CD4-positive, alpha-beta T cell treated with Interleukin-6 at 100 ng/mL for 8 hours (primary cell): ENCODE results near the gene MACROH2A2.
"Not testable (repeated sequence)": the region's sequence is repeated elsewhere in the genome, so short reads cannot be mapped to it uniquely, and the experiment has no call there.

Experiments
- DNase-seq: peaks from one replicate; pipeline ENCODE4 v3.0.0-alpha.2; 2020; ENCODE audit warnings: mixed read lengths, low spot score

Gene MACROH2A2

GRCh38 chr10:70067586-70067985 lies 14.9 kb downstream of the MACROH2A2 start:
- DNase-seq: no peak

DNA sequence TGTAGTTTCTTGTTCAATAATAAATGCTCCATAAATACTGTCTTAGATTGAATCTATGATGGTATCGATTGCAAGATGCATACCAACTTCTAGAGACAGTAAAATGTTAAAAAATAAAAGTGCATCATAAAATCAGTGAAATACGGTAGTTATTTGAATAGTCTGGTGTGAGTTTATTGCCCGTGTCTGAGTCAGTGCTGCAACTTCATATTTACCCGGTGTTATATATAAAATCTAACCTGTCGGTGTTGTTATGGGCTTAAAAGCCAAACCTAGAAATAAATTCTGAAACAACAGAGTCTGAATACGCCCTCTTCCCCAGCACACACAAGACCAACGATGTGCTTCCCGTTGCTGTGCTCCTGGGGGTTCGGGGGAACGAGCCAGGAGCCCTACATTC lies 16.3 kb downstream of the MACROH2A2 start:
- DNase-seq: no peak

GRCh38 chr10:70069346-70069745 lies 16.7 kb downstream of the MACROH2A2 start:
- DNase-seq: no peak

- DNase-seq: no peak
Measured at GRCh38 chr10:70070834-70071233, 18.2 kb downstream of the MACROH2A2 start.

DNA sequence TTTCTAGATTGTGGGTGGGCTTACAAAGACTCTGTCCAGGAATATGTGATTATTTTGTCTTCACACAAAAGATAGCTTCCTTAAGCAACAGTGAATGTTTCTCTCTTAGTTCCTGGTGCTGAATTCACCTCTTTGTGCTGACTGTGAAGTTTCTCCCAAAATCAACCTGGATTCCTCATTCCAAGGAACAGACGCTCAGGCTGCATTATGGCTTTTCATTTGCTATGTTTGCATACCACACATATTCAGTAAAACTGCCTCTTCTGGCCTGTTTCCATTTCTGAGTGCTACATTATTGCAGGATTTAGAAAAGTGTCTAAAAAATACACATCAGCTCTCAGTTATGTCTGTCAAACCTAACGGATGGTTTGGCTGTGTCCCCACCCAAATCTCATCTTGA lies 21.5 kb downstream of the MACROH2A2 start:
- no peak for DNase-seq

DNA sequence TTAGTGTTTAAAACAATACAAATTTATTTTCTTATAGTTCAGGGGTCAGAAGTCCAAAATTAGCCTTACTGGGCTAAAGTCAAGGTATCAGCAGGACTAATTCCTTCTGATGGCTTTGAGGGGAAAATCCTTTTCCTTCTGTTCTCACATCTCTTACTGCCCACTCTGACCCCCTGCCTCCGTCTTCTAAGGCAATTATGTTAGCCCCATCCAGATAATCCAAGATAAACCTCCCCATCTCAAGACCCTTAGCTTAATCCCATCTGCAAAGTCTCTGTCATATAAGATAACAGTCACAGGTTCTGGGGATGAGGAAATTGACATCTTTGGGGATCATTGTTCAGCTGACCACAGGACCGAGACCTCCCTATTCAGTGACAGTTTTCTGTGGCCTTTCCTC lies 22.3 kb downstream of the MACROH2A2 start:
- no peak for DNase-seq

DNA sequence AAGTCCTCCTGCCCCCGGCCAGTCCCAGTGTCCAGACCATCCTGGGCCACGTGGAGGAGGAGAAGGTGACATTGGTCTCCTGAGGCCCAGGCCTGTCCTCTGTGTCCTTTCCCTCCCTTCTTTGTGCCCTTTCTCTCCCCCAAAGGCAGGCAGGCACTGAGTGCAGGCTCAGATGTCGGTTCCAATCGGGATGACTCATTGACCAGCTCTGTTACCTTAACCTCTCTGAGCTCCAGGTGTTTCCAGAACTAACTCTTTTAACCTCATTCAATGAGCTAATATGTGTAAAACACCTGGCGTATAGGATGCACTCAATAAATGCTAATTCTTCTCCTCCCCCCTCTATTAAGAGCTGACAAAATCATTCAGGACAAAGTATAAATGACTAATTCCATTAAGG lies 25.7 kb downstream of the MACROH2A2 start:
- no peak for DNase-seq

DNA sequence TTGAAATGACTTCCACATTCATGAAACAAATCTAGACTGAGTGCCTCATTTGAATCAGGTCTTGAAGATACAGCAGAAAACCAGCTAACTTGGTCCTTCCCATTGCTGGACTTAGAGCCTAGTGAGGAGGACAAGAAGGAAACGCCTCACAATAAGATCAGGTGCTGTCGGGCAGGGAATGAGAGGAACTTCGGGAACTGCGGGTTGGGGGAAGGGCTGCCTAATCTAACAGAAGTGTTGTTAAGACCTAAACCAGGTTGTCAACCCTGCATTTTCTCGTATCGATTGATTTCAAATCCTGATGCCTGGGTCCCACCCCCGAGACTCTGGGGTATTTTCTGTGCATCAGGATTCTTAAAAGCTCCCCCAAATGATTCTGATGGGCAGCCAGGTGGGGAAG lies 26.3 kb downstream of the MACROH2A2 start:
- DNase-seq: no peak

DNA sequence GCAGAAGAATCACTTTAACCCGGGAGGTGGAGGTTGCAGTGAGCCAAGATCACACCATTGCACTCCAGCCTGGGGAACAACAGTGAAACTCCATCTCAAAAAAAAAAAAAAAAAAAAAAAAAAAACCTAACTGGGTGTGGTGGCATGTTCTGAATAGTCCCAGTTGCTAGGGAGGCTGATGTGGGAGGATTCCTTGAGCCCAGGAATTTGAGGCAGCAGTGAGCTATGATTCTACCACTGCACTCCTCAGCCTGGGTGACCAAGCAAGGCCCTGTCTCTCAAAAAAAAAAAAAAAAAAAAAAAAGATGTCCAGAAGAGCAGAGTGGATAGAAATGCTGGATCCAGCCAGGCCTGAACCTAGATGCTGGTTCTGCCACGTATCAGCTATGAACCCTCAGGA lies 28.1 kb downstream of the MACROH2A2 start:
- DNase-seq: not testable (repeated sequence)

DNA sequence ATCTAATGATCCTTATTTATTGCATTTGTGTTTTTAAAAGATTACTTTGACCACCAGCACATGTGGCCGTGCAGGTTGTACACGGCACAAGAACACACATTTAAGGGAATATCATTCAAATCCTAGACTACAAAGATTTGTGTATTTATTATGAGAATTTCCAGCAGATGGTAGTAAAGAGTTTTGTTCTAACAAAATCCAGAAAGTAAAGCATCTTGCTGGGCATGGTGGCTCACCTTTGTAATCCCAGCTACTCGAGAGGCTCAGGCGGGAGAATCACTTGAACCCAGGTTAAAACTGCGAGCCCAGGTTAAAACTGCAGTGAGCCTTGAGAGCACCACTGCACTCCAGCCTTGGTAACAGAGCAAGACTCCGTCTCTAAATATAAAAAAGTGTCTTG lies 31.5 kb downstream of the MACROH2A2 start:
- no peak for DNase-seq

DNA sequence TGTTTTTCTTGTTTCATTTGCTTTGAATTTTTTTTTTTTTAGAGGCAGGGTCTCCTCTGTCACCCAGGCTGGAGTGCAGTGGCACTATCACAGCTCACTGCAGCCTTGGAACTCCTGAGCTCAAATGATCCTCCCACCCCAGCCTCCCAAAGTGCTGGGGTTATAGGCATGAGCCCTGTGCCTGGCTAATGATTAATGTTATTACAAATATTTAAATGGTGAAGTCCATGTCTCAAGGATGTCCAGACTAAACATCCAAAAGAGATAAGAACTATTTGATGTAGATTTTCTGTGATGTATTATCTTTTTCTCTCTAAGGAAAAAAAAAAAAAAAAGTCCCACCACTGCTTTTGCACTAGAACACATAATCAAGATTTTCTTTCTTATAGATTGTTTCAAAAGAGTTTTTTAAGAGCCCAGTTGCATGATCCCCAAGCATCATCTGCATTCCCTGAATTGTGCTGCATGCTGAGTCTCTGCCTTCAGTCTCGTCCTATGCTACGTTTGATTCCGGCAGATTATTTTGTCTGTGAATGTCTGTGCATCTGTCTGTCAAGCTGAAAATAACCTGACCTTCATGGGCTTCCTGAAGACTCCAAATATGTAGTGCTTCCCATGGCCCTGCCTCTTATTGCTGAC lies 33.4 kb downstream of the MACROH2A2 start:
- no peak for DNase-seq

DNA sequence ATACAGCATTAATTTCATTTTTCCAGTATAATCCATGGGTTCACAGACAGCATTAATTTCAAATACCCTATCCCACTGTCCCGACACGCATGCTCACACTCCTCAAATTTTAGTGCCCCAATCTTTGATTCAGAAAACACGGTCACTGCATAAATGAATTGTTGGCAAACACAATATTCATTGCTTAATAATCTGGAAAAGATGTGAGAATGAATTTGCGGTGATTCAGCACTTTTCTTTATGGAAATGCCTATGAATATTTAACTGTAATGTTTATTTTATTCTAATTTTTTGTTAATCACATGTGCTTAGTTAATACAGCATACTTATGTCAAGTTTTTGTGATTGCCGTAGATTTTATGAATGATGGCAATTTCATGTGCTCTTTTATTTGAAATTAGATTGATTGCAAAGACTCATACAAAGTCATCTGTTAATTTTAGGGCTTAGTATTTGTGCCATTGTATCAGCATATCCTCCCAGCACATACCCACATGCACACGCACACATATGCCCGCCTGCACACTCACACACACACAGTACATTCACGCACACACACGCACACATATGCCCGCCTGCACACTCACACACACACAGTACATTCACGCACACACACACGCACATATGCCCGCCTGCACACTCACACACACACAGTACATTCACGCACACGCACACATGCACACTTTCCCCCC lies 35.1 kb downstream of the MACROH2A2 start:
- no peak for DNase-seq

DNA sequence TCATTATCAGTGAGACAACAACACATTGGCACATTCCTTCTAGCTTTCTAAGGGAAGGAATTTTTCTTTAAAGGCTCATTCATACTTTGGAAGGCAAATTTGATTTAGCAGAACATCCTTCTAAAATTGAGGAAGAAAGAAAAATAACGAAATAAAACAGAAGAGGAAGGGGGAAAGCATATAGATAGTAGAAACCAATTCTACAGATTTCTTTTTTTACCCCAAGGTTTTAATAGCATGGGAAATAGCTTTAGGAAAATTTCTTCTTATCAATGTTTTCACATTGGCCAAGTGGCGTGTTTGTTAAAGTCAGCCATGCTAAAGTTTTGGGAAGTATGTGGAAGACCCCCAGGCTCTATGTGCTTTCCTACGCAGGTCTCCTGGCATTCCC lies 35.7 kb downstream of the MACROH2A2 start:
- DNase-seq: no peak

DNA sequence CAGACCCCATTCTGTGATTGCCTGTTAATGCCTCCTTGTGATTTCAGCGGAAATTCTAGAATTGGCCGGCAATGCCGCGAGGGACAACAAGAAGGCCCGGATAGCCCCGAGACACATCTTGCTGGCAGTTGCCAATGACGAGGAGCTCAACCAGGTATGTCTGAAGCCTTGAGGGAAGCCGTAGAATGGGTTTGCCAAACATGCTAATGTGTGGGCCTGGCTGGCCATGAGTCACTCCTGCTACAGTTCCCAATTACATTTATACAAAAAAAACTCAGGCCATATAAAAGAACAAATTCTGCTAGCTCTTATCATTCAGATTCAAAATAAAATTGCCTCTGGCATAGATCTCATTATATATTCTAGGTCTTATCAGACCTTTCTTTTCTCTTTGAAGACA lies 37.4 kb downstream of the MACROH2A2 start:
- no peak for DNase-seq

- no peak for DNase-seq
Measured at GRCh38 chr10:70090951-70091350, 38.3 kb downstream of the MACROH2A2 start.

DNA sequence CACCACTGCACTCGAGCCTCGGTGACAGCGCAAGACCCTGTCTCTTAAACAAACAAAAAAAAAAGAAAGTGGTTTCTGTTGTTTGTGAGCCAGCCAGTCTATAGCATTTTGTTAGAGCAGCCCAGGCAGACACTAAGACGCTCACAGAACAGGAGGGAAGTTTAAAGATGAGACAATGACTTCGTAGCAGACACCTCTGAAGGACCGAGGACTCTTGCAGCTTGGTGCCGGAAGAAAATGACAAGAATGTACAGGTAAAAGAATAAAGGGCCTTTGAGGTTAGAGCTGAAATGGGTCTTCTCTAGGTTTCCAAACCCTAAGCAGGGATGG lies 39.7 kb downstream of the MACROH2A2 start:
- no peak for DNase-seq

- DNase-seq: peak; percentile 51
Measured at GRCh38 chr10:70093335-70093944, 40.8 kb downstream of the MACROH2A2 start.

DNA sequence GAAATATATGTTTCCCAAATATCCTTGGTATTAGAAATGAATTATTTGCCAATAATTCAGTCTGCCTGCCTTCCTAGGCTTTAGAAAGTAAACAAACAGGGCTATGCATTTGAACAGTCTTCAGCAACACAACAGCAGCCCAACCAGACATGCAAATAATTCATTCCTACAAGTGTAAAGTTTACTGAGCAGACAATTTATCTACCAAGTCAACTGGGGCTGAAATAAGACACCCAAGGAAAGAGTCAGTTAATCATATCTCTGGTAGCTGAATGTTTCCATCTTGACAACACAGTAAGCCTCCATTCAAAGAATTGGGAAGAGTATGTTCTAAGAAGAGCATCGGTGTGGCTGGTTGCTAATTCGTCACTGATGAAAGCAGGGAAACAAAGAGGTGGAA lies 41.6 kb downstream of the MACROH2A2 start:
- no peak for DNase-seq

DNA sequence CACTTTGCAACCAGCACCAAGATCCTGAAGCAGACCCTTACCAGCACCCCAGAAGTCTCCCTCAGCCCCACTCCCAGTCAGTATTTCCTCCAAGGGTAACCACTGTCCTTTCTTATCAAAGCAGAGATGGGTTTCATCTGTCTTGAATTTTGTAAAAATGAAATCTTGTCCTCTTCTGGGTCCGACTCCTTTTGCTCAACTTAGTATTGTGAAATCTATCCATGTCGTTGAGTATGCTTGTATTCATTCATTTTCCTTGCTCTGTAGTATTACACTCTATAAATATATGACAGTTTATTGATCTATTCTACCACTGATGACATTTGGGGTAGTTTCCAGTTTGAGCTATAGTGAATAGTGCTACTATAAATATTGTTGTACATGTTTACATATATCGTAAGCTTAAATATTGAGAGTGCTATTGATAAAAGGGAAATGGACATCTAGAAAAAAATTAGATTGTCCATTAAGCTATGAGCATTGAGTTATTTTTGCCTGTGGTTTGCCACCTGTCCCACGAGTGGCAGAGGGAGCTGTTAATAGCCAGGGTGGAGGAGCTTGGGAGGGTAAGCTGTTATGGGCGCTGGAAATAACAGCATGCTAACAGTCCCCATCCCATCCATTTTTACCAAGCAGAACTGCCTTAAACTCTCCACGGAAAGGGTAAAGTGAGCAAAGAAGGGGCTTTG lies 43.5 kb downstream of the MACROH2A2 start:
- DNase-seq: no peak

DNA sequence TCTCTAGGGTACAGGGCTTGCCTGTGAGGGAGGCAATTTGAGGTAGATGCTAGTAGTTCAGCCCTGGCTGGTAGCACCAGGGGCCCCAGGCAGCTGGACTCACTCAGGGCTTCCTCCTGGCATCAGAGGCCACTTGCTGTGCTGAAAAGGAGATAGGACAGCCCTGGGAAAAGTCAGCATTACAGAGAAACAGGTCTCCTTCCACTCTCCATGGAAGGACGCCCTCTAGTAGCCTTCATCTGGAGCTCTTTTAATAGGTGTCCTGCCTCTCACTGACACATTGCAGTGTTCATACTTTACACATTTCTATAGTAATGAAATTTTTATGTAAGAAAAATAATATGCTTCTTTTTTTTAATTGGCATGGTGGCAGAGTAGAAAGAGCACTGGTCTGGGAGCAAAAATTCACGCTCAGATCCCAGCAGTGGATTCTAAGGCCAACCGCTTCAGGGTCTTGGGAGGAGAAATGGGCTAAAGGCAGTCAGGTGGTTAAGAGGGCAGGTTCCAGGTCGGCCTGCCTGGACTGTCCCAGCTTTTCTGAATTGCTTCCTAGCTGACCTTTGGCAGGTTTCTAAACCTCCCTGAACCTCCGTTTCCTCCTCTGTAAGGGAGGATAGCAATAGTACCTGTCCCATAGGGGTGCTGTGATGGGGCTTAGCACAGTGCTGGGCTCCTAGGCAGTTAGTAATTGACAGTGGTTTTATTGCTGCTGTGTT lies 44.2 kb downstream of the MACROH2A2 start:
- no peak for DNase-seq

DNA sequence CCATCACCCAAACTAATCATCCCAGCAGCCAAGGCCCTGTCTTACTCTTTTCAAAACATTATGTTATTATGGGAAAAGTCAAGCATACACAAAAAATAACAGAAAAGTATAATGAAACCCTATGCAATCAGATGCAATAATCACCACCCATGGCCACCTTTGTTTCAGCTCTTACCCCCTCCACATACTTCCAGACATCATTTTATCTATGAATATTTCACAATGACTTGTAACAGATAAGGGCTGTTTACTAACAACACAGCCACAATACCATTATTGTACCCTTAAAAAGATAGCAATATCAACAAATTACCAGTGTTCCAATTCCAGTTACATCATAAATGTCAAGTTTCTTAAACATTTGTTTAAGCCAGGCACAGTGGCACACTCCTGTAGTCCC lies 44.8 kb downstream of the MACROH2A2 start:
- no peak for DNase-seq

GRCh38 chr10:70098271-70098670 lies 45.6 kb downstream of the MACROH2A2 start:
- DNase-seq: no peak
